Astrocyte (in vitro differentiated cells and primary cell): ENCODE results near the gene SDE2. TPM values are rescaled to one million over a fixed set of nuclear protein-coding genes. Genes with fewer than 3 reads are reported as not detected.
A peak's percentile ranks its signal among the peaks of the same experiment; 100 is the strongest.

Experiments used
- DNase-seq: peaks from one replicate; pipeline ENCODE4 v3.0.0-alpha.2; 2010; ENCODE audit warnings: low read depth
- FAIRE-seq: peaks from 2 replicates; lab custom pipeline; 2011; peaks lifted over from hg19 to GRCh38; lab: Jason Lieb, UNC
- H2AFZ ChIP-seq: 2 replicates; pipeline ENCODE4 v1.6.0; 2012; ENCODE audit warnings: low read depth, low read length, inconsistent platforms
- H3K27ac ChIP-seq: 2 replicates; pipeline ENCODE4 v1.5.1; 2011; ENCODE audit warnings: low read depth, low read length, inconsistent platforms
- H3K27me3 ChIP-seq: 2 replicates; pipeline ENCODE4 v1.6.0; 2011; ENCODE audit warnings: low read length, inconsistent platforms; ENCODE audit not compliant: insufficient read depth
- H3K36me3 ChIP-seq: 2 replicates; pipeline ENCODE4 v1.5.1; 2011; ENCODE audit warnings: low read length, inconsistent platforms; ENCODE audit not compliant: insufficient read depth
- H3K4me1 ChIP-seq: 2 replicates; pipeline ENCODE4 v1.5.1; 2011; ENCODE audit warnings: low read length, inconsistent platforms; ENCODE audit not compliant: insufficient read depth
- H3K4me2 ChIP-seq: 2 replicates; pipeline ENCODE4 v1.6.0; 2012; ENCODE audit warnings: low read length, inconsistent platforms
- H3K4me3 ChIP-seq: 2 replicates; pipeline ENCODE4 v1.5.1; 2011; ENCODE audit warnings: low read depth, mild to moderate bottlenecking, low read length, inconsistent platforms; ENCODE audit not compliant: insufficient read depth
- H3K79me2 ChIP-seq: 2 replicates; pipeline ENCODE4 v1.6.0; 2012; ENCODE audit warnings: mild to moderate bottlenecking, low read length, inconsistent platforms; ENCODE audit not compliant: insufficient read depth
- H3K9ac ChIP-seq: 2 replicates; pipeline ENCODE4 v1.6.0; 2012; ENCODE audit warnings: mild to moderate bottlenecking, low read length, inconsistent platforms
- H3K9me3 ChIP-seq: 2 replicates; pipeline ENCODE4 v1.5.1; 2012; ENCODE audit warnings: low read depth, mild to moderate bottlenecking, low read length, inconsistent platforms; ENCODE audit not compliant: insufficient read depth
- H4K20me1 ChIP-seq: 2 replicates; pipeline ENCODE4 v1.6.0; 2012; ENCODE audit warnings: low read length, inconsistent platforms; ENCODE audit not compliant: insufficient read depth
- H3K27ac Mint-ChIP-seq: one replicate; pipeline ENCODE4 v1.8.0; 2021; ENCODE audit warnings: mild to moderate bottlenecking, mixed read lengths; ENCODE audit not compliant: unreplicated experiment
- H3K27me3 Mint-ChIP-seq: one replicate; pipeline ENCODE4 v1.8.0; 2021; ENCODE audit warnings: low read depth, mixed read lengths; ENCODE audit not compliant: unreplicated experiment
- H3K36me3 Mint-ChIP-seq: one replicate; pipeline ENCODE4 v1.8.0; 2021; ENCODE audit warnings: low read depth, mixed read lengths; ENCODE audit not compliant: unreplicated experiment
- H3K4me1 Mint-ChIP-seq: one replicate; pipeline ENCODE4 v1.8.0; 2021; ENCODE audit warnings: low read depth, mixed read lengths; ENCODE audit not compliant: unreplicated experiment
- H3K4me3 Mint-ChIP-seq: one replicate; pipeline ENCODE4 v1.8.0; 2021; ENCODE audit warnings: mild to moderate bottlenecking, moderate library complexity, mixed read lengths; ENCODE audit not compliant: unreplicated experiment
- H3K9me3 Mint-ChIP-seq: one replicate; pipeline ENCODE4 v1.8.0; 2021; ENCODE audit warnings: mild to moderate bottlenecking, mixed read lengths; ENCODE audit not compliant: unreplicated experiment
- EZH2 ChIP-seq: IDR thresholded peaks from 2 replicates; pipeline ENCODE4 v1.6.1; 2012; ENCODE audit warnings: mild to moderate bottlenecking, low read length, inconsistent platforms; ENCODE audit not compliant: insufficient read depth
- total RNA-seq: library from RNA; stranded (reverse); gene quantifications from 2 replicates; pipeline ENCODE4 v1.2.1, GENCODE V29; 2021
- TF ChIP-seq, protein P1 (sequence below): IDR thresholded peaks from 2 replicates; pipeline ENCODE4 v1.5.1; 2011; ENCODE audit warnings: low read depth, mild to moderate bottlenecking, inconsistent platforms, low read length, moderate library complexity; ENCODE audit not compliant: insufficient read depth

The SDE2 gene
- total RNA-seq, 1 donor from 2014 or later = 25.3 TPM

DNA sequence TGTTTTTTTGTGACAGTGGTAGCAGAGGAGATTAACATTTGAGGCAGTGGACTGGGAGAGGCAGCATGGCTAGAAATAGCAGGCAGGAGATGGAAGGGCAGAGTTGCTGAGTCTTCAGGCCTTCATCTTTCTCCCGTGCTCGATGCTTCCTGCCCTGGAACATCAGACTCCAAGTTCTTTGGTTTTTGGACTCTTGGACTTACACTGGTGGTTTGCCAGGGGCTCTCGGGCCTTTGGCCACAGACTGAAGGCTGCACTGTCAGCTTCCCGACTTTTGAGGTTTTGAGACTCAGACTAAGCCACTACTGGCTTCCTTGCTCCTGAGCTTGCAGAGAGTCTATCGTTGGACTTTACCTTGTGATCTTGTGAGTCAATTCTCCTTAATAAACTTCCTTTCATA, 33.9 kb downstream of the SDE2 start:
- Histone ChIP-seq H3K79me2 (no peaks in the 10 kb centered on the region), H3K4me3 (no peak overlapping the region), H3K4me1 (no peaks in the 10 kb centered on the region), H3K4me2 (no peak overlapping the region), H3K9ac (no peak overlapping the region), H4K20me1 (no peaks in the 10 kb centered on the region), H3K36me3 (no peaks in the 10 kb centered on the region), H3K27ac (no peak overlapping the region), H2AFZ (no peak overlapping the region), H3K9me3 (no peaks in the 10 kb centered on the region), H3K27me3 (no peaks in the 10 kb centered on the region)
- TF ChIP-seq, protein P1, sequence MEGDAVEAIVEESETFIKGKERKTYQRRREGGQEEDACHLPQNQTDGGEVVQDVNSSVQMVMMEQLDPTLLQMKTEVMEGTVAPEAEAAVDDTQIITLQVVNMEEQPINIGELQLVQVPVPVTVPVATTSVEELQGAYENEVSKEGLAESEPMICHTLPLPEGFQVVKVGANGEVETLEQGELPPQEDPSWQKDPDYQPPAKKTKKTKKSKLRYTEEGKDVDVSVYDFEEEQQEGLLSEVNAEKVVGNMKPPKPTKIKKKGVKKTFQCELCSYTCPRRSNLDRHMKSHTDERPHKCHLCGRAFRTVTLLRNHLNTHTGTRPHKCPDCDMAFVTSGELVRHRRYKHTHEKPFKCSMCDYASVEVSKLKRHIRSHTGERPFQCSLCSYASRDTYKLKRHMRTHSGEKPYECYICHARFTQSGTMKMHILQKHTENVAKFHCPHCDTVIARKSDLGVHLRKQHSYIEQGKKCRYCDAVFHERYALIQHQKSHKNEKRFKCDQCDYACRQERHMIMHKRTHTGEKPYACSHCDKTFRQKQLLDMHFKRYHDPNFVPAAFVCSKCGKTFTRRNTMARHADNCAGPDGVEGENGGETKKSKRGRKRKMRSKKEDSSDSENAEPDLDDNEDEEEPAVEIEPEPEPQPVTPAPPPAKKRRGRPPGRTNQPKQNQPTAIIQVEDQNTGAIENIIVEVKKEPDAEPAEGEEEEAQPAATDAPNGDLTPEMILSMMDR = no peak
- TF ChIP-seq EZH2 = no peak
- Mint-ChIP-seq H3K4me3 (no peak overlapping the region), H3K4me1 (peaks cover 4% of the 10 kb centered on the region), H3K27ac (no peak overlapping the region), H3K27me3 (peaks cover 6% of the 10 kb centered on the region), H3K36me3 (no peaks in the 10 kb centered on the region), H3K9me3 (peaks cover 6% of the 10 kb centered on the region)
- no peak for DNase-seq
- FAIRE-seq = no peak

DNA sequence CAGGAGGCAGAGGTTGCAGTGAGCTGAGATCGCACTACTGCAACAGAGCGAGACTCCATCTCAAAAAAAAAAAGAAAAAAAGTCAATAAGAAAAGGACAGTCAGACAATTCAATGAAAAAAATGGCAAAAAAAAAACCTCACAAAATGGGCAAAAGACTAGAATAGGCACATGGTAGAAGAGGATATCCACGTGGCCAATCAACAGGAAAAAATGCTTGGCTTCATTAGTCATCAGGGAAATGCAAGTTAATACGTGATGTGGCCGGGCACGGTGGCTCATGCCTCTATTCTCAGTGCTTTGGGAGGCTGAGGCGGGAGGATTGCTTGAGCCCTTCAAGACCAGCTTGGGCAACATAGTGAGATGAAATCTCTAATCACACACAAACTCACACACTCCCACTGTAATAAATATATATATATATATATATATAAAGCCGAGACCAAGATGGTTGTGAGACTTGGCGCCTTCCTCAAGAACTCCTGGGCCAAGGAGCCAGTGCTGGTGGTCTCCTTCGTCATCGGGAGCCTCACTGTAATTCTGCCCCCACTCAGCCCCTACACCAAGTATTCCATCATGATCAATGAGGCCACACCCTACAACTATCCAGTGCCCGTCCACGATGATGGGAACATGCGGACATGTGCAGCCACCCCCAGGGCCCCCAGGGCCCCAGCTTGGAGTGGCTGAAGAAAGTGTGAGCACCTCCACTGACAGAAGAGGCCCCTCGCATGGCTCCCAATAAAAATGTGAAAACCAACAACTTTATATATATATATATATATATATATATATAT, 35.2 kb downstream of the SDE2 start:
- Mint-ChIP-seq H3K27ac (no peak overlapping the region), H3K27me3 (peaks cover 9% of the 10 kb centered on the region), H3K4me1 (peaks cover 4% of the 10 kb centered on the region), H3K36me3 (no peaks in the 10 kb centered on the region), H3K4me3 (no peak overlapping the region), H3K9me3 (peaks cover 5% of the 10 kb centered on the region)
- no peak overlapping the region for H2AFZ ChIP-seq
- no peaks in the 10 kb centered on the region for H3K9me3 ChIP-seq
- H3K79me2 ChIP-seq = no peaks in the 10 kb centered on the region
- H4K20me1 ChIP-seq = no peaks in the 10 kb centered on the region
- TF ChIP-seq, protein P1 = no peak
- TF ChIP-seq EZH2 = no peak
- no peaks in the 10 kb centered on the region for H3K27me3 ChIP-seq
- H3K27ac ChIP-seq = no peak overlapping the region
- H3K36me3 ChIP-seq = no peaks in the 10 kb centered on the region
- no peak for FAIRE-seq
- no peak overlapping the region for H3K9ac ChIP-seq
- no peak for DNase-seq
- H3K4me3 ChIP-seq = no peak overlapping the region
- H3K4me1 ChIP-seq = no peaks in the 10 kb centered on the region
- no peak overlapping the region for H3K4me2 ChIP-seq

DNA sequence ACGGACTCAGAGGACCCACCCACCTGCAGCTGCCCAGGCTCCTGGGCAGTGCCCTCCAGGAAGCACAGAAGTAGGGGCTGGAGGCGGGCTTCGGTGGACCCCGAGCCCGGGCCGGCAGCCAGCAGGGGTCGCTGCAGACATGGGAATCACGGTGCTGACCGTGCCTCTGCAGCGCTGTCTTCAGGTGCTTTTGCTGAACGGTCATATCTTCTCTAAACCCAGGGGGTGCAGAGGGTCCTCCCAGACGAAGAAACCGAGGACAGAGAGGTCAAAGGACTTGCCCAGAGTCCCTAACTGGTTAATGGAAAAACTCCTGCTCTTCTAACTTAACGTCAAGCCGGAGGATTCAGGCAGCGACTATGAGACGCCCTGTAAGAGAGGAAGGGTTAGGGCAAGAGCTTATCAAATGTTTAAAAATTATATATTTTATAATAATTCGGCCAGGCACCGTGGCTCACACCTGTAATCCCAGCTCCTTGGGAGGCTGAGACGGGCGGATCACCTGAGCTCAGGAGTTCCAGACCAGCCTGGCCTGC, 36.6 kb downstream of the SDE2 start:
- DNase-seq (no peak), FAIRE-seq (no peak)
- Mint-ChIP-seq H3K4me1 (no peaks in the 10 kb centered on the region), H3K27ac (no peak overlapping the region), H3K36me3 (no peaks in the 10 kb centered on the region), H3K9me3 (peaks cover 2% of the 10 kb centered on the region), H3K27me3 (peaks cover 9% of the 10 kb centered on the region), H3K4me3 (no peak overlapping the region)
- no peaks in the 10 kb centered on the region for H3K9me3 ChIP-seq
- TF ChIP-seq EZH2 = no peak
- TF ChIP-seq, protein P1 = peak; percentile 16
- H3K36me3 ChIP-seq = no peaks in the 10 kb centered on the region
- H3K27ac ChIP-seq = no peak overlapping the region
- no peak overlapping the region for H3K9ac ChIP-seq
- H3K4me2 ChIP-seq = no peak overlapping the region
- no peaks in the 10 kb centered on the region for H3K79me2 ChIP-seq
- H3K27me3 ChIP-seq = no peaks in the 10 kb centered on the region
- no peak overlapping the region for H3K4me3 ChIP-seq
- no peak overlapping the region for H2AFZ ChIP-seq
- no peaks in the 10 kb centered on the region for H4K20me1 ChIP-seq
- H3K4me1 ChIP-seq = no peaks in the 10 kb centered on the region
